H1 (cell line): ENCODE results near the gene C19orf38. TPM values are rescaled to one million over a fixed set of nuclear protein-coding genes. Genes with fewer than 3 reads are reported as not detected.

Experiments used
- CTCF ChIA-PET: fragments of 300-600 bp; sonication (Branson Sonifier 250); formaldehyde crosslinking; loops from one replicate; lab custom pipeline; 2021; ENCODE audit not compliant: partially characterized antibody; lab: Charles Lee
- POLR2A ChIA-PET: fragments of 300-600 bp; sonication (Branson Sonifier 250); formaldehyde crosslinking; loops from one replicate; lab custom pipeline; 2021; ENCODE audit warnings: inconsistent platforms; ENCODE audit not compliant: partially characterized antibody; lab: Charles Lee
- DNase-seq, 2 experiments: peaks; one replicate each; pipeline versions ENCODE4 v3.0.0 to v3.0.0-alpha.2; 2010 to 2022; ENCODE audit warnings: low spot score in 2 of 2, low read depth in 1 of 2, mixed read lengths in 1 of 2
- FAIRE-seq: peaks from 2 replicates; lab custom pipeline; 2011; peaks lifted over from hg19 to GRCh38; lab: Jason Lieb, UNC
- H2AFZ ChIP-seq: 2 replicates; pipeline ENCODE4 v1.8.1; 2012; ENCODE audit warnings: low read length, inconsistent platforms
- H2AK5ac ChIP-seq: 2 replicates; pipeline ENCODE4 v1.6.1; 2013; ENCODE audit warnings: low read depth, low read length
- H2BK120ac ChIP-seq: replicated peaks from 2 replicates; pipeline ENCODE3; 2013; ENCODE audit warnings: low read depth, low read length, inconsistent platforms
- H2BK12ac ChIP-seq: 2 replicates; pipeline ENCODE4 v1.6.1; 2013; ENCODE audit warnings: low read depth, low read length
- H2BK15ac ChIP-seq: 2 replicates; pipeline ENCODE4 v1.6.1; 2013; ENCODE audit warnings: low read length
- H2BK20ac ChIP-seq: 2 replicates; pipeline ENCODE4 v1.6.1; 2013; ENCODE audit warnings: low read length
- H2BK5ac ChIP-seq: 2 replicates; pipeline ENCODE4 v1.6.1; 2013; ENCODE audit warnings: low read depth, low read length
- H3K14ac ChIP-seq: 2 replicates; pipeline ENCODE4 v1.6.1; 2013; ENCODE audit warnings: inconsistent platforms; ENCODE audit not compliant: insufficient read length
- H3K18ac ChIP-seq: 2 replicates; pipeline ENCODE4 v1.6.1; 2013; ENCODE audit warnings: low read length; ENCODE audit errors: extremely low read depth
- H3K23ac ChIP-seq: 2 replicates; pipeline ENCODE4 v1.6.1; 2013; ENCODE audit warnings: inconsistent platforms; ENCODE audit not compliant: insufficient read length
- H3K23me2 ChIP-seq: 2 replicates; pipeline ENCODE4 v1.6.1; 2013; ENCODE audit warnings: low read depth, low read length
- H3K27ac ChIP-seq: 2 replicates; pipeline ENCODE4 v1.6.1; 2011; ENCODE audit warnings: low read depth, low read length, inconsistent platforms
- H3K27me3 ChIP-seq, 4 experiments: replicated peaks in 1 of 4; 1 replicate in 1 of 4; 2 replicates in 3 of 4; pipeline versions ENCODE4 v1.6.1 to v1.8.1; 2011 to 2013; ENCODE audit warnings: low read length in 3 of 4, mild to moderate bottlenecking in 3 of 4, inconsistent platforms in 2 of 4, mixed read lengths in 2 of 4, moderate library complexity in 1 of 4; ENCODE audit not compliant: control insufficient read depth in 3 of 4, insufficient read depth in 3 of 4; ENCODE audit errors: extremely low read depth in 1 of 4
- H3K36me3 ChIP-seq, 4 experiments: 2 replicates each; pipeline versions ENCODE4 v1.6.1 to v1.8.1; 2011 to 2013; ENCODE audit warnings: mild to moderate bottlenecking in 4 of 4, low read length in 3 of 4, moderate library complexity in 2 of 4, control low read depth in 1 of 4, inconsistent platforms in 1 of 4; ENCODE audit not compliant: insufficient read depth in 4 of 4, control insufficient read depth in 2 of 4
- H3K4ac ChIP-seq: replicated peaks from 2 replicates; pipeline ENCODE3; 2013; ENCODE audit warnings: low read length, low read depth, mixed read lengths, inconsistent platforms; ENCODE audit not compliant: insufficient read length
- H3K4me1 ChIP-seq, 4 experiments: replicated peaks in 1 of 4; 1 replicate in 1 of 4; 2 replicates in 3 of 4; pipeline versions ENCODE4 v1.6.1 to v1.8.1; 2011 to 2013; ENCODE audit warnings: low read length in 3 of 4, inconsistent platforms in 2 of 4, mixed read lengths in 1 of 4; ENCODE audit not compliant: insufficient read depth in 4 of 4, control insufficient read depth in 3 of 4
- H3K4me2 ChIP-seq, 2 experiments: 2 replicates each; pipeline versions ENCODE4 v1.6.1 to v1.8.1; 2011 to 2013; ENCODE audit warnings: low read depth in 2 of 2, low read length in 2 of 2, control low read depth in 1 of 2, inconsistent platforms in 1 of 2, mild to moderate bottlenecking in 1 of 2; ENCODE audit not compliant: insufficient read depth in 1 of 2
- H3K4me3 ChIP-seq, 4 experiments: fragments of 200-600, 300-600 bp in 1 of 4; sonication (generic), shearing (Covaris generic), sonication (Bioruptor Twin) in 1 of 4; 2 replicates each; pipeline versions ENCODE4 v1.5.1 to v1.8.1; 2011 to 2016; ENCODE audit warnings: low read length in 4 of 4, low read depth in 3 of 4, control low read depth in 2 of 4, inconsistent platforms in 2 of 4, mild to moderate bottlenecking in 2 of 4, mixed read lengths in 1 of 4, moderate library complexity in 1 of 4; ENCODE audit not compliant: insufficient read depth in 2 of 4; ENCODE audit errors: extremely low read depth in 1 of 4
- H3K56ac ChIP-seq: replicated peaks from 2 replicates; pipeline ENCODE3; 2013; ENCODE audit warnings: low read depth, mild to moderate bottlenecking, mixed read lengths, low read length, inconsistent platforms; ENCODE audit not compliant: insufficient read length
- H3K79me1 ChIP-seq: 2 replicates; pipeline ENCODE4 v1.6.1; 2013; ENCODE audit warnings: low read depth, low read length, control low read depth
- H3K79me2 ChIP-seq, 2 experiments: 2 replicates each; pipeline versions ENCODE4 v1.6.1 to v1.8.1; 2012 to 2013; ENCODE audit warnings: low read length in 2 of 2, mild to moderate bottlenecking in 2 of 2, inconsistent platforms in 1 of 2; ENCODE audit not compliant: insufficient read depth in 2 of 2, control insufficient read depth in 1 of 2
- H3K9ac ChIP-seq, 4 experiments: replicated peaks in 1 of 4; 1 replicate in 1 of 4; 2 replicates in 3 of 4; pipeline versions ENCODE4 v1.6.1 to v1.8.1; 2011 to 2013; ENCODE audit warnings: low read depth in 3 of 4, low read length in 3 of 4, control low read depth in 2 of 4, mild to moderate bottlenecking in 2 of 4, moderate library complexity in 2 of 4, inconsistent platforms in 1 of 4; ENCODE audit errors: extremely low read depth in 1 of 4
- H3K9me3 ChIP-seq, 2 experiments: 2 replicates each; pipeline versions ENCODE4 v1.6.1 to v1.8.1; 2012 to 2013; ENCODE audit warnings: mild to moderate bottlenecking in 2 of 2, moderate library complexity in 2 of 2, control low read depth in 1 of 2, inconsistent platforms in 1 of 2, low read depth in 1 of 2, low read length in 1 of 2, mixed read lengths in 1 of 2; ENCODE audit not compliant: insufficient read depth in 2 of 2
- H4K20me1 ChIP-seq, 2 experiments: replicated peaks in 1 of 2; 2 replicates each; pipeline versions ENCODE3 to v1.8.1; 2011 to 2013; ENCODE audit warnings: inconsistent platforms in 2 of 2, low read length in 2 of 2, mild to moderate bottlenecking in 1 of 2; ENCODE audit not compliant: insufficient read depth in 2 of 2, control insufficient read depth in 1 of 2
- H4K5ac ChIP-seq: 2 replicates; pipeline ENCODE4 v1.6.1; 2013; ENCODE audit warnings: low read length, low read depth, mixed read lengths, inconsistent platforms; ENCODE audit not compliant: insufficient read length
- H4K8ac ChIP-seq: 2 replicates; pipeline ENCODE4 v1.8.0; 2013; ENCODE audit warnings: mild to moderate bottlenecking, moderate library complexity, low read length, inconsistent platforms; ENCODE audit not compliant: insufficient read depth; ENCODE audit errors: extremely low read depth
- H4K91ac ChIP-seq: replicated peaks from 2 replicates; pipeline ENCODE3; 2013; ENCODE audit warnings: low read length, mixed read lengths, inconsistent platforms; ENCODE audit not compliant: insufficient read length
- CHD2 ChIP-seq: IDR thresholded peaks from 2 replicates; pipeline ENCODE4 v1.6.1; 2012; ENCODE audit warnings: low read length, improper control_type of control experiment
- GTF2F1 ChIP-seq: IDR thresholded peaks from 2 replicates; pipeline ENCODE4 v1.6.1; 2012; ENCODE audit warnings: low read depth, low read length, improper control_type of control experiment, borderline replicate concordance
- HDAC2 ChIP-seq, 2 experiments: fragments of 300-600 bp in 1 of 2; sonication (generic) in 1 of 2; IDR thresholded peaks; 2 replicates each; pipeline ENCODE4 v1.6.1; 2011 to 2012; ENCODE audit warnings: low read depth in 2 of 2, low read length in 2 of 2, mild to moderate bottlenecking in 2 of 2, moderate library complexity in 2 of 2, borderline replicate concordance in 1 of 2, inconsistent platforms in 1 of 2
- POU5F1 ChIP-seq: IDR thresholded peaks from 2 replicates; pipeline ENCODE4 v1.6.1; 2011; ENCODE audit warnings: low read depth, mild to moderate bottlenecking, low read length, moderate library complexity
- SIX5 ChIP-seq: IDR thresholded peaks from 2 replicates; pipeline ENCODE4 v1.6.1; 2011; ENCODE audit warnings: mild to moderate bottlenecking, low read depth, low read length
- SP4 ChIP-seq: IDR thresholded peaks from 2 replicates; pipeline ENCODE4 v1.6.1; 2012; ENCODE audit warnings: low read length, inconsistent platforms
- TCF12 ChIP-seq: IDR thresholded peaks from 2 replicates; pipeline ENCODE4 v1.6.1; 2011; ENCODE audit warnings: low read depth, mild to moderate bottlenecking, low read length
- WGBS, 2 experiments: shearing (Covaris generic) in 1 of 2; methylation state at CpG; one replicate each; pipeline versions ENCODE4 v1.1.6 to v1.1.7; 2013 to 2015; ENCODE audit warnings: low lambda C conversion rate in 2 of 2, mixed read lengths in 2 of 2, inconsistent platforms in 1 of 2, low coverage in 1 of 2, missing lambda C conversion rate in 1 of 2; ENCODE audit not compliant: insufficient replicate concordance in 2 of 2, insufficient coverage in 1 of 2, insufficient read length in 1 of 2; ENCODE audit errors: extremely low coverage in 1 of 2, missing lambda C conversion rate in 1 of 2; 5-methylcytosine and 5-hydroxymethylcytosine counted together
- polyA plus RNA-seq, 7 experiments: library from polyadenylated mRNA; depleted of rRNA in 3 of 7; stranded (reverse) in 5 of 7; unstranded in 2 of 7; fragments of >200 nt in 5 of 7; fragments of 200-250 nt in 2 of 7; gene quantifications; 1 replicate in 5 of 7; 2 replicates in 1 of 7; 4 replicates in 1 of 7; pipeline versions ENCODE4 v1.2.1 to v1.2.3, GENCODE V29; 2011 to 2013; ENCODE audit warnings: missing spikeins in 2 of 7, mixed read lengths in 2 of 7
- total RNA-seq: library from RNA; stranded (reverse); fragmentation: NEBNext Ultra II Directional; extraction: Animal tissue kit (Norgen Biotek cat#: 25700); gene quantifications from 2 replicates; pipeline ENCODE4 v1.2.1, GENCODE V29; 2021
- TF ChIP-seq, protein P1 (sequence below): IDR thresholded peaks from 2 replicates; pipeline ENCODE4 v1.6.1; 2011; ENCODE audit warnings: low read length, improper control_type of control experiment
- TF ChIP-seq, protein P2 (sequence below): IDR thresholded peaks from 2 replicates; pipeline ENCODE4 v1.6.1; 2011; ENCODE audit warnings: low read depth, mild to moderate bottlenecking, low read length; ENCODE audit not compliant: insufficient read depth

Gene C19orf38
- total and polyA plus RNA-seq, 2 of the 8 experiments (the other 6 are each of a cell fraction or from before 2014, with no cell fraction given), result 0.53 TPM; not detected in 1

DNA sequence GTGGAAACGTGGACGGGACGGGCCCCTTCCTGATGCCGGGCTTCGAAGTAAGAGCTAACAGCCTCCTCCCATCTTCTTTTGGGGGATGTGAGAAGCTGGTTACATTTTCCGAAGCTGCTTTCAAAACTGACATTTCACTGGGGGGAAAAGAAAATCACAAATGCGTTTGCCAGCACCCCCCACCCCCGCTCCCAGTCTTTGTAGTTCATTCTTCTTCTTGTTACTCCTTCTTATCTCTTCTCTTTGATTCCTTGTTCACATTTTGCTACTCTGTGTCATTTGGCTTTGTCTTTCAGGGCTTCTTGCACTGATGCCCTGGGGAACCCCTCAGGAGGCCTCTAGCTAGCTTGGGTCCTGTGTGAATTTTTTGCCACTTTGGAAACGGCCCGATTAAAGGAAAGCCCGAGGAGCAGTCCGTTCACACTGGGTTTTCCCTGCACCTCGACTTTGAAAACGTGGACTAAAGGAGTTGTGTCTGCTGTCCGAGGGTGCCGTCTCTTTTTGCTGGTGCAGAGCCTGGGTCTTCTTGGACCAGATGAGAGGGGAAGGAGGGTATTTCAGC, 24.4 kb downstream of the C19orf38 start:
- Histone ChIP-seq H2AK5ac (no peak overlapping the region), H2AFZ (no peak overlapping the region), H3K4me3 (peak overlapping the region; percentile 65 to 94 (median 76)), H2BK20ac (no peak overlapping the region), H2BK5ac (peak overlapping the region; percentile 87; the same call in 1 of the 2 replicates), H3K9me3 (no peaks in the 10 kb centered on the region), H4K5ac (no peak overlapping the region), H4K91ac (peak overlapping the region; percentile 47), H3K4me1 (peaks cover 0 to 12% (median 2%) of the 10 kb centered on the region in 4 experiments; a peak in 5 of 7 replicates), H3K9ac (peak overlapping the region in 3 of 4 experiments; percentile 8 to 82 (median 69); a peak in 5 of 7 replicates), H3K14ac (no peak overlapping the region), H4K20me1 (peaks cover 0 to 3% of the 10 kb centered on the region in 2 experiments), H2BK12ac (no peak overlapping the region), H3K79me1 (peaks cover 9% of the 10 kb centered on the region), H3K23ac (no peak overlapping the region), H3K18ac (peak overlapping the region; percentile 83; the same call in 1 of the 2 replicates), H3K56ac (no peak overlapping the region), H2BK15ac (no peak overlapping the region), H3K79me2 (peaks cover 4 to 54% of the 10 kb centered on the region in 2 experiments; a peak in 3 of 4 replicates), H2BK120ac (no peak overlapping the region), H3K4ac (no peak overlapping the region), H3K23me2 (peaks cover 8% of the 10 kb centered on the region; the same call in 1 of the 2 replicates), H3K36me3 (peaks cover 0 to 8% (median 0%) of the 10 kb centered on the region in 4 experiments; a peak in 2 of 8 replicates), H3K4me2 (peak overlapping the region; percentile 79 to 87), H4K8ac (peak overlapping the region; percentile 48), H3K27ac (no peak overlapping the region), H3K27me3 (no peaks in the 10 kb centered on the region)
- DNase-seq (no peak), FAIRE-seq (no peak)
- CTCF ChIA-PET, result interaction anchor here (0.7 to 6.8 kb wide), 20 partner anchors 8 to 330 kb away, joined by 3 to 103 read pairs (median 4); partner anchors contain the start of genes DNM2, TIMM29 and YIPF2
- no peak for TF ChIP-seq CHD2
- TF ChIP-seq SIX5, result no peak
- TF ChIP-seq HDAC2 (IDR thresholded peaks at IDR 0.05; ENCODE audit: borderline replicate concordance in 1 of 2, low read depth in 2 of 2, low read length in 2 of 2), result no peak
- TF ChIP-seq, protein P1, sequence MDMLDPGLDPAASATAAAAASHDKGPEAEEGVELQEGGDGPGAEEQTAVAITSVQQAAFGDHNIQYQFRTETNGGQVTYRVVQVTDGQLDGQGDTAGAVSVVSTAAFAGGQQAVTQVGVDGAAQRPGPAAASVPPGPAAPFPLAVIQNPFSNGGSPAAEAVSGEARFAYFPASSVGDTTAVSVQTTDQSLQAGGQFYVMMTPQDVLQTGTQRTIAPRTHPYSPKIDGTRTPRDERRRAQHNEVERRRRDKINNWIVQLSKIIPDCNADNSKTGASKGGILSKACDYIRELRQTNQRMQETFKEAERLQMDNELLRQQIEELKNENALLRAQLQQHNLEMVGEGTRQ, result no peak
- no peak for TF ChIP-seq TCF12
- TF ChIP-seq GTF2F1, result no peak
- TF ChIP-seq POU5F1, result no peak
- TF ChIP-seq, protein P2, sequence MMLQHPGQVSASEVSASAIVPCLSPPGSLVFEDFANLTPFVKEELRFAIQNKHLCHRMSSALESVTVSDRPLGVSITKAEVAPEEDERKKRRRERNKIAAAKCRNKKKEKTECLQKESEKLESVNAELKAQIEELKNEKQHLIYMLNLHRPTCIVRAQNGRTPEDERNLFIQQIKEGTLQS, result no peak
- no peak for TF ChIP-seq SP4
- POLR2A ChIA-PET, result interaction anchor here (0.6 to 2.9 kb wide), 12 partner anchors 9 to 164 kb away, joined by 3 to 21 read pairs (median 3); partner anchors contain the start of gene TMED1
- 29% methylated on average over 16 of the region's 16 CpGs; no CpG with 5 or more reads in 1 of the 2 experiments for whole genome bisulfite sequencing, 2 experiments
